ENCODE measurements around the gene PLEKHH1.
"Not testable (repeated sequence)": the region's sequence is repeated elsewhere in the genome, so short reads cannot be mapped to it uniquely, and the experiment has no call there.

PLEKHH1 gene

DNA sequence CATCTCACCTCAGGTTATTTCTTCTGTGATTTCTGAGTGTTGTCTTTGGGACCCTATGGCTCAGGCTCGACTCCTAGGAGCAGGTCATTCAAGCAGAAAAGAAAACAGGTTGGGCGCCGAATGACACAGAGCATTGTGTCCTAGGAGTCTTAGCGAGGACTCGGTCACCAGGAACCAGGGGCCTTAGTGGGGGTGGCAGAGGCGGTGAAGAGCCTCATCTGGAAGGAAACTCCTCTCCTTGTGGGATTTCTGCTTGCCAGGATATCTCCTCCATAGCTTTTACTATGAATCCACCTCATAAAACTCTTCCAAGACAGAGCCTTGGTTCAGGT is 630 bp downstream of the PLEKHH1 start:
- no peak for DNase-seq (ENCODE audit: low spot score)

DNA sequence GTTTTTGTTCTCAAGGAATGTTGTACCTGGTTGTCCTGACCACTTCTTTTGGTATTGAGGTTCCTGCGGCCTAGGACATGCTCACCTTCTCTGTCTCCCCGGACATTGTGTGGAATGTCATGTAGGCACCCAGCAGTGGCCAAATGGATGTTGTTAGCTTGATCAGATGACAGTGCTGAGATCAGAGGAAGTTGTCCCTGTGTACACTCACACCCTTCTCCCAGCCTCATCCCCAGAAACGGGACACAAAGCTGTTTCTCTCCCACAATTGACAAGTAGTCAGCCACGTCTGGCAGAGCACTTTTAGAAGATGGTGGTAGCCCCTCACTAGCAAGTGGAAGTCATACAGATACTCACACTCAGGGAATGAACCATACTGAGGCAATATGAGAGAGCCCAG is 3.0 kb downstream of the PLEKHH1 start:
- no peak for DNase-seq (ENCODE audit: low spot score)

DNA sequence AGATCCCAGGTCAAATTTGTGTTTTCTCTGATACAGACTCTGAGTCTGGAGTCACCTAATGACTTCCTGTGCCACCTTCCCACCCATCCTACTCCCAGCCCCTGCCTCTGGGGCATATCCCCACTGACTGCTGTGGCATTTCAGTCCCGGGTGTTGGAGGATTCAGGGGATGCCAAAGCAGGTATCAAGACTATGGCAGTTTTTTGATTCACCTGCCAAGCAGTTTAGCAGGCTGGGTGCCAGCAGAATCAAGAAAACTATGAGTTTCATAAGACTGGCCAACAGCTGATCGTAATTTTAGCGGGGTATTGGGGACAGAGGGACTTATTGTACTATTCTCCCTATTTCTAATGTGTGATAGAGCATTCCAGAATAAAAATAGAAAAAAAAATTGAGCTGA is 4.6 kb downstream of the PLEKHH1 start:
- no peak for DNase-seq (ENCODE audit: low spot score)

DNA sequence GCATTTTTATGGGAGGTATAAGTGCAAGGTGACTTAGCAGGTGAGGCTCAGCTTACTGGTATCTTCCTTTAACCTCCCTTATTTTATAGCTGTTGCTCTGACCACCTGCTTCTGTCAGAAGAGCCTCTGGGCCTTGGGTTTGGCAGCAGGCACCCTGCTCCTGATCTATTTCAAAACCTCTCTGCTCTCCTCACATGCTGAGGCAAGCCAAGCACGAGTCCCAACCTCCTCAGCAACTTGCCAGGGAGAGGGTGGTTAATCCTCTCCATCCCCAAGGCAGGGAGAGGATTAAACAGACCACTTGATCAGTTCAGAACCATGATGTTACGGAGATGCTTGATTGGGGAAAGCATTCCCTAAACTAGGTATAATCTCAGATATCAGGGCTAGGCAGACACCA is 5.4 kb downstream of the PLEKHH1 start:
- no peak for DNase-seq (ENCODE audit: low spot score)

DNA sequence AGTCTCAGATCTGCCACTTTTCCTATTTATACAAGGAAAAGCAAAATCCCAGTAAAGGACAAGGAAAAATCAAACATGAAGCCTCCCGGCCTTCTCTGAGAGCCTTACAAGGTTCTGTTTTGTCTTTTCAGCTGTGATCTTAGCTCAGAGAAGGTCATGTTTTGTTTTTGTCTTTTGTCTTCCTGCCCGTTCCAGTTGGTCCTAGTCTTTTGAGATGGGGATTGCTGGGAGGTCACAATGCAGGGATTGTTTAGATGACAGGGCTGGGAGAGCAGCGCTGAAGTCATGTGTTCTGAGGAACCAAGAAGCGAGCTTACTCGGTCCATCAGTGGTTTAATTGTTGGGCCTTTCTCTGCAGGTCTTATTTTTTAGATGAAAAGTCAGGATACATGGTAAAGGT is 6.0 kb downstream of the PLEKHH1 start:
- DNase-seq (ENCODE audit: low spot score): no peak

DNA sequence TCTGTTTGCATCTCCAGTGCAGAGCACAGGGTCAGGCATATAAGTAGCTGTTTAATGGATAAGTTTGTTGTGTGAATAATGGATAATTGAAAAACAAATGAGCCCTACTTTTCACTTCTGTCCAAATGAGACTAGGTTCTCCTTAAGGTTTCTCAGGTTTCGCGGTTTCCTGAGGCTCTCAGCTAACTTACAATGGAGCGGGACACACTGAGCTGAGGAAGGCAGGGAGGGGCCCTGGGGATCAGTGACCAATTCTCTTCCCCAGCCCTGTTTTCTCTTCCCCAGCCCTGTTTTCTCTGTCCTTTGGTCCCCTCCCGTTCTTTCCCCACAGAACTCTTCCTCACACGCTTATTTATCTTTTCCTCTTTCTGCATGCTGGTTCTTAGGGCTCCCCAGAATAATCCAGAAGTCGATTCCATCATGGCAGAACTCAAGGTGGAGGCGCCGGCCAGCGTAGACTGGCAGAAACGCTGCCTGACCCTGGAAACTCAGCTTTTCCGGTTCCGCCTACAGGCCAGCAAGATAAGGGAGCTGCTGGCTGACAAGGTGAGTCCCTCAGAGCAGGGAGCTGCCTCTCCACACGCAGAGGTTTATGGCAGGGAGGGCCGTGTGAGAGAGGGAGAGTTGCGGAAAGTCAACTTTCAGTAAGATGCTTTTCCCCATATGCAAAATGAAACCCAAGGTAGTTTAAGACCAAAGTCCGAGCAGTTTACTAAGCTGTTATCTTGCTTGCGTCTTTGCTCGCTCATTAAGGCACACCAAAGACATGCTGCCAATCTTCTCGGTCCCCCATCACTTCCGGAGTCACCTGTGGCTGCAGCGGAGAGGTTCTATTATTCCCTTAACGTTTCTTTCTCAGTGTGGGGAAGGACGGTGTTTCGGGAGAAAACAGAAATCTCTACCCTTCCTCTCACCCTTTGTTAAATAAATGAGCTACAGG is 8.6 kb downstream of the PLEKHH1 start:
- no peak for DNase-seq (ENCODE audit: low spot score)

DNA sequence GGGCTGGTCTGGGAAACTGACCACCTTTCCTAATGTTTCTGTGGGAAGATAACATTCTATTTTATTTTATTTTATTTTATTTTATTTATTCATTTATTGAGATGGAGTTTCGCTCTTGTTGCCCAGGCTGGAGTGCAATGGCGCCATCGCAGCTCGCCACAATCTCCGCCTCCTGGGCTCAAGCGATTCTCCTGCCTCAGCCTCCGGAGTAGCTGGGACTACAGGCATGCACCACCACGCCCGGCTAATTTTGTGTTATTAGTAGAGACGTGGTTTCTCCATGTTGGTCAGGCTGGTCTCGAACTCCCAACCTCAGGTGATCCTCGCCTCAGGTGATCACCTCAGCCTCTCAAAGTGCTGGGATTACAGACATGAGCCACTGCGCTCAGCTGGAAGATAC is 9.5 kb downstream of the PLEKHH1 start:
- not testable (repeated sequence) for DNase-seq (ENCODE audit: low spot score)

DNA sequence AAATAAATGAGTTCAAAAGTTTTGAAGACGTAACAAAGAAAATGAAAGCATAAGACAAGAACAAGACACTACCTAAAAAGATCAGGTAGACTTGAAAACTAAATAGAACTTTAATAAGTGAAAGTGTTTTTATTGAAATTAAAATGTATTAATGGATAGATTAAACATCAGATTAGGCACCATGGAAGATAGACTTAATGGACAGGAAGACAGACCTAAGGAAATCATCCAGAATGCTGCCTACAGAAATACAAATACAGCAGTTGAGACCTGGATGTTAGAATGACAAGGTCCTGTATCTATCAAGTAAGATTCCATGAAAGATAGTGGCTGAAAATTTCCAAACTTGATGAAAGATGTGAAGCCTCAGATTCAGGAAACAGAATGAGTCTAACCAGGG is 11.5 kb downstream of the PLEKHH1 start:
- DNase-seq (ENCODE audit: low spot score): no peak

DNA sequence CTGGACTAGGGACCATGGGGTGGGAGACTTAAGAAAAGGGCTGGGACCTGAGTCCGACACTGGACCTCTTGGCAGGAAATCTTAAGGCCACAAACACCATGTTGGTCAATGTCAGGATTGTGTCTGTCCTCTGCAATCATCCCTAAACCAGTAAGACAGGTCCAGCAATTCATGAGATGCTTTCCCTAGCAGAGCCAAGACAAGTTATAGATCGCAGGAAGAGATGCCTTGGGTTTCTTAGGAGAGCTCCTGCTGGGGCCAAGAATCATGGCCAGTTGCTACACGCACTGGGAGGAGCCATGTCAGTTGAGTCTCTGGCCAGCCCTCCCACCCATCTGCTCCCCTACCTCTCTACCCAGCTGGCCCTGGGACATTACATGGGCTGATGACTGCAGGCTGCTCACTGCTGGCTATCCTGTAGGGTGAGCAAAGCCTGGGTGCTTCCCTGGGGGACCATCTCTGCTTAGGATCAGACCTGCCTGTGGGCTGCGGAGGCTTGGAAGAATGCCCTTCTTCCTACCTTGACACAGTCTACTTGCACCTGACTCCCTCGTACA is 14.2 kb downstream of the PLEKHH1 start:
- no peak for DNase-seq (ENCODE audit: low spot score)

DNA sequence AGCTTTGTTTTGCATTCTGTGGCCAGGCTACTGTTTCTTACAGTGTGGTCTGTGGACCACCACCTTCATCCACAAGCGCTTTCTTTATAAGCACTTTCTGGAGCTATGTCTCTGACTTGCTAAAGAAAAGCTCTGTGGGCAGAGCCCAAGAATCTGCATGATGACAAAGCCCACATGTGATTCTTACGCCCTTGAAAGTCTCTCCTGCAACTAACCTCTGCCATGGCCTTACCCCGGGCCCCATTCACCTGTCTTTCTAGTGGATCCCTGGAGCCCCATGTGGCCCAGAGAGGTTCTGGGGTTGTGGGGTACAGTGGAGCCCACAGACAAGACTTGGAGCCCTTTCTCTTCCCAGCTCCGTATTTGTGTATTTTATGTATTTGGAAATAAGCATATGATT is 16.6 kb downstream of the PLEKHH1 start:
- no peak for DNase-seq (ENCODE audit: low spot score)

DNA sequence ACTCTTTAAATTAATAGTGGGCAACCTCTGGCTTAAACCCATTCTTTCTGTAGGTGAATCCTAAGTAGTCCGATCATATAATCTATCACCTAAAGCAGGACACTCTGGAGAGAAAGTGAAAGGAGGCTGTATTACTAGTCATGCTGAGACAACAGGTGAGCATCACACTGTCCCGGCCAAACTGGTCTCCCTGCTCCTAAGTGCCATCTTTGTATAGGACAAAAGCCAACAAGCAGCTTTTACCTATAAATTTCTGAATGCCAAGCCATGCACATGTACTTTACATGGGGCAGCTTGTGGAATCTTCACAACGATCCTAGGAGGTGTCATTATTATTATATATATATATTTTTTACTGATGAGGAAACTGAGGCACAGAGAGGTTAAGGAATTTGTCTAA is 18.0 kb downstream of the PLEKHH1 start:
- no peak for DNase-seq (ENCODE audit: low spot score)

DNA sequence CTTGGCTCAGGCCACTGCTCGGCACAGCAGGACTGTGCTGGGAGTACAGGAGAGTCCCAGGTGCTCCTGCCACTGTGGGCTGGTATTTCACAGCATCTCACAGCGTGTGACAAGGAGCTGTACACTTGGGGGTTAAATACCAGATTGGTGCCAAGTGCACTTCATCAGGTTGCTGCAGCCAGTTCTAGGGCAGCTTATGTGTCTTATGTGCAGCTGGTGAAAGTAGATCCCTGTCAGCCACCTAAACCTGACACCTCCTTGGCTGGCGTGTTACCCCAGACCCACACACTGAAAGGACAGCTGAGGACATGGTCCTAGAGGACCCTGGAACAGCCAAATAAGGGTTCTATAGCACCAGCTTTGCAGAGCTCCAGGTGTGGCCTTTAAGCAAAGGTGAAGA is 18.9 kb downstream of the PLEKHH1 start:
- no peak for DNase-seq (ENCODE audit: low spot score)

DNA sequence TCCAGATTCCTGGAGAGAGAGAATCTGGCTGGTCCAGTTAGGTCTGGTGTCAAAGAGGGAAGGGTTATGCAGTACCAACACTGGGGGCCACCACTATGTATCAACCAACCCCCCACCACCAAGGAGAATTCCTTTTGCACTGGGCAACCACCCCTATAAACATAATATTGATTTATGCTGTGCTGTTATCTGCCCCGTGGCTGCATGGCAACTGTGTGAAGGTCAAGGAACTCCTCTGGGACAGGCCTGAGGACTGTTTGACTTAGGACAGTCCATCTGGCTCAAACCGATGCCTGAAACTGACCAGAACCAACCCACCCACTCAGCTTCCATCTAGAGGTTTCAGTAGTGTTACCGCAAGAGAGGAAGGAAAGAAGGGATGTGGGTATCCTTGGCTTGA is 20.5 kb downstream of the PLEKHH1 start:
- no peak for DNase-seq (ENCODE audit: low spot score)

DNA sequence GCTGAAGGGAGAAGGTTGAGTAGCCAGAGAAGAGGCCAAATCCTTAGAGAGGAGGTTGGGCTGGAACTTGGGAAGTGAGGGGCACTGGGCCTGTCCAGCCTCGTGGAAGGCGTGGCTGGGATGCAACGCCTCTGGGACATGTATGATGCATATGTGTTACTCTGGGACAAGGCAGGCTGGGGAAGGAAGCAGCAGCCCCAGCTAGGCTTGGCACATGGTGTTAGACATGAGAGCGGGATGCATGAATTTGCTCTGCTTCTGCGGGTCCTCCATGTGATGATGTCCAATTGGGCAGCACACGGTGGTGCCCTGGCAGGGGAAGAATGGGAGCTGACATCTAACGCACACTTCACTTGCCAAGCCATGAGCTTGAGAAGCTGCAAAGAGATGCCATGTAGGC is 21.3 kb downstream of the PLEKHH1 start:
- DNase-seq (ENCODE audit: low spot score): no peak

DNA sequence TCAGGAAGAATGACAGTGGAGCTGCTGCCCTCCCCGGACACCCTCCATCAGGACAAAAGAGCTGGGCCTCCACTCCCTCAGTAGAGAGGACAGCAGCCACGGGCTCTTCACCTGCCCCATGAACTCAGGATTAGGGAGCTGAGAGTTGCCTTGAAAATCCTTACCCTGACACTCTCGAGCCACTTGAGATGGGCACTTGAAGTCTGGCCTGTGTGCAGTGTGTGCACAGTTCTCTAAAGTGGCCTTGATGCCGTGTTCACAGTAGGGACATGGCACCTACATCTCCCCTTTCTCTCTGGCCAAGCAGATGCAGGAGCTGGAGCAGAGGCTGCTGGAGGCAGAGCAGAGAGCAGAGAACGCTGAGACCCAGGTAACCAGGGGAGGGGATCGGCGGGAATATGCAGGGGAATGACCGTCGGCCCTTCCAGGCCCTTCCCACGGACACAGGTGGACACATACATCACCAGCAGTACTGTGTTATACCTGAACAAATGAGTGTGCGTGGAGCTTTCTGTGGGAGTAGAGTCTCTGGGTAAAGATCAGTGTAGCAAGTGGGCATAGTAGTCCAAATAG is 22.5 kb downstream of the PLEKHH1 start:
- no peak for DNase-seq (ENCODE audit: low spot score)

DNA sequence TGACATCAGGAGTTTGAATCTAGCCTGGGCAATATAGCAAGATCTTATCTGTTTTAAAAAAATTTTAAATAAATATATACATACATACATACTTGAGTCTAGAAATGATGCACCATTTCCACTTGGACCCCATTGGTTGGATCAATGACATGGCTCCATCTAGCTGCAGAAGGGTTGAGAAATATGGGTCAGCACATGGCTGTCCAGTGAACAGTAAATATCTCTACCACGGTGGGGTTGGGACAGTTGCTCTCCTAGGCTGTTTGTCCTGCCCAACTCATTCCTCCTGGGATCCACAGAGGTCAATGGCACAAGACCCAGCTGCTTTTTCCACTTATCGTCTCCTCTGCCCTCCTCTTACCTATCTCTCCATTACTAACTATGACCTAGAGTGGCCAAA is 23.6 kb downstream of the PLEKHH1 start:
- DNase-seq (ENCODE audit: low spot score): no peak

DNA sequence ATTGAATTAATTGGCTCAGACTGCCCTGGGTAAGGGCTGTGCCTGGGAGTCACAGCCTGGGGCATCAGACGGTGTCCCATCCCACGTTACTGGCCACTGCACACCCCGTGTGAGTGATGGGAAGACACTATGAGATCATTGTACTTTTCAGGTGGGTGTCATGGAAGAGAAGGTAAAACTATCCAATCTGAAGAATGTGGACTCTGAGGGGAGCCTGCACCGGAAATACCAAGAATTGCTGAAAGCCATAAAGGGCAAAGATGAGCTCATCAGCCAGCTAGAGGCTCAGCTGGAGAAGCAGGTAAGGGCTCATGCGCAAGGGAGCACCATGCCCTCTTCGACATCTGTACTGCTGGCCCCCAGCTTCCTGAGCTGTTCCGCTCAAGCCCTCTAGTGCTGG is 24.0 kb downstream of the PLEKHH1 start:
- no peak for DNase-seq (ENCODE audit: low spot score)

DNA sequence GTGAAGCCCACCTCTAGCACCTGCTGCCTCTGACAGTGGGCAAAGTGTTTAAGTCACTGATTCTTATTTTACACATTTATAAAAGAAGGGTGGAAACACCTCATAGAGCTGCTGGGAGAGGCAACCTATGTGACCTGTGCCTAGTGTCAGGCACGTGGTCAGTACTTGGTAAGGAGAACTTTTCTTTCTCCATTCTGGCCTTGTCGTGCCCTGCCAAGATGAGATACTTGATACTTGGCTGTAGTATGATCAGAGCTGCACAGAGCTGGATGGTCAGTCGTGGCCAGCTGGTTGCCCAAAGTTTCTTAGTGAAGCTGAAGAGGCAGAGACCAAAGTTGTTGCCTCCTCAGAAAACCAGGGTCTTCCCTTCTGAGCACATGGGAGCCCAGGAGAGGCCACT is 24.6 kb downstream of the PLEKHH1 start:
- no peak for DNase-seq (ENCODE audit: low spot score)

DNA sequence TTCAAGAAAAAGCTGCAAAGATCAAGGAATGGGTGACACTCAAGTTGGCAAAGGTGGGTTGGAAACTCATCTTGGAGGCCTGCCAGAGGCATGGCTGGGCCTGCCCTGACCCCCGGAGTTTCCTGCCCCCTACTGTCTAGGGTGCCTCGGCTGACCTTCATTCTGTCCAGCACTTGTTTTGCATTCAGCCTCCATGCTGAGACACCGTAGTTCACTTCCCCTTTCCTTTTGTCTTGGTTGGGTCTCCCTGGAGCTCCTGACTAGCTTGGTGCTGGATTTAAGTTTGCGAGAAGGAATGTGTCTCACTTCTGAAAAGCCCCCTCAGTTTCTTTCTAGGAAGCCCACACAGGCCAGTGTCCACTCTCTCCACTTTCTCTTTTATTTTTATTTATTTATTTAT is 26.5 kb downstream of the PLEKHH1 start:
- no peak for DNase-seq (ENCODE audit: low spot score)

DNA sequence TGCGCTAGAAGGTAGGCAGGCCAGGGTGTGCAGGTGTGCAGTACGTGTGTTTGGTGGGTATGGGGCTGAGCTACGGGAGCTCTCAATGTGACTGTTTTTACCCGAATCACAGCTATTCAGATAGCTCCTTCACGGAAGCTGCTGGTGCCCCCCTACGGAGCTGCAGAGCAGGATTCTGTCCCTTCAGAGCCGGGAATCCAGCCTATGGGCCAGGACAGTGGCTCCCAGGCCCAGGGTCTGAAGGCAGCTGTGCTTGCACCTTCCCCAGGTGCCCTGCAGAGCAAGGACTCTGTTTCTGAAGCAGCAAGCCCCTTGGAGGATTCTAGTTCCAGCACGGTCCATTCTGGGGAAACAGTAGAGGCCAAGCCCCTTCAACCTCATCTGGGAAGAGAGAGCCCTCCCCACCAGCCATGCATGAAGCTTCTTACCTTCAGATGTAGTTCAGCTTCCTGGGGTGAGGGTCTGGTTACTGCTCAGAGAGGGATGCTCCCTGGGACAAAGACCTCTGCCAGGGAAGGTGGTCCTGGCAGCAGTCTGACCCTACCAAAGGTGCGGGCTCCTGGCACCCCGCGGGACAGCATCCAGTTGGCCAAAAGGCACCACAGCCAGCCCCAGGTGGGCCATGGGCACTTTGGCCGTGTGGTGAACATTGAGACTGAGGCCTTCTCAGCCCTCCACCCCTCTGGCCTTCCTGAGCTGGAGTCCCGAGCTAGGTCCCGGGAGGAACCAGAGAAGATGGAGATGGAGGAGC is 29.1 kb downstream of the PLEKHH1 start:
- DNase-seq (ENCODE audit: low spot score): no peak

DNA sequence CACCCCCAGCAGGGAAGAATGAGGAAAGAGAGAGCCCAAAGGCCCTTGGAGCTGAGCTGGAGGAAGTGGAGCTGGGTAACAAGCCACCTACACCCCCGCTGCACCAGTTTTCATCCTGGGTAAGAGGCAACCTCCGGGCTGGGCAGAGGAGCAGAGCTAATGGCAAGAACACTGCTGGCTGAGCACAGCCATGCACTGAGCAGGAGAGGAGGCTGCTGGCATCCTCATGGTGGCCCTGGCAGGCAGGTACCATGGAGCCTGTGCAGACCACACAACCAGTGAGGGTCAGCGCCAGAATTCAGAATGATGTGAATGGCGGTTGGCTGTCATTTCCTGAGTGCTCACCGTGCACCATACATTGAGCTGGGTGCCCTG is 29.7 kb downstream of the PLEKHH1 start:
- no peak for DNase-seq (ENCODE audit: low spot score)

DNA sequence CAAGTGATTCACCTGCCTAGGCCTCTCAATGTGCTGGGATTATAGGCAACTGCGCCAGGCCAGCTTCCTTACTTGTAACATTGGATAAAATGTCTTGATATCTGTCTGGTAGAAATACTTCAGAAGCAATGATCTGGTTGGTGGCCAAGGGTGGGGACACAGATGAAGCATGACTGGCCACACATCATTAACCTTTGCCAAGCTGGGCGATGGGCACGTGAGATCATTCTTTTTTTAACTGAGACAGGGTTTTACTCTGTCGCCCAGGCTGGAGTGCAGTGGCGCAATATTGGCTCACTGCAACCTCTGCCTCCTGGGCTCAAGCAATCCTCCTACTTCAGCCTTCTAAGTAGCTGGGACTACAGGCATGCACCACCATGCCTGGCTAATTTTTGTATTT is 31.1 kb downstream of the PLEKHH1 start:
- DNase-seq (ENCODE audit: low spot score): no peak

DNA sequence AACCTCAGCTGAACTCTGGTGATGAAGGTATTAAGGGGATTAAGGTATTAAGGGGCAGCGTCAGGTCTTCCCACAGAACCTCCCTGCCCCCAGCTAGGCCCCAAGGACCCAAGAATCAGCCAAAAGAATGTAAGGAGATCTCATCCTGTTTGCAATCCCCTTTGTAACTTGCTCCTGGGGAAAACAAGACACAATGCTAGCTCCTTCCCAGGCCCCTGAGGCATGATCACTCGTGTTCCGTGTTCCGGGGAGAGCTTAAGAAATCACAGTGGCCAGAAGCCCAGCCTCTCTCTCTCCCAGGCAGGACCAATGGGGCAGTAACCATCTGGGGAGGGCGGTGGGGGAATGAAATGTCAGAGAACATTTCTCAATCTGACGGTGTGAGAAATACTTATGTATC is 33.8 kb downstream of the PLEKHH1 start:
- DNase-seq (ENCODE audit: low spot score): no peak
